ENCODE results near the gene DLX6. TPM values are rescaled to one million over a fixed set of nuclear protein-coding genes. Genes with fewer than 3 reads are reported as not detected.

Gene DLX6
- total RNA-seq, 1 experiment from 2014 or later, result 1.1 TPM

DNA sequence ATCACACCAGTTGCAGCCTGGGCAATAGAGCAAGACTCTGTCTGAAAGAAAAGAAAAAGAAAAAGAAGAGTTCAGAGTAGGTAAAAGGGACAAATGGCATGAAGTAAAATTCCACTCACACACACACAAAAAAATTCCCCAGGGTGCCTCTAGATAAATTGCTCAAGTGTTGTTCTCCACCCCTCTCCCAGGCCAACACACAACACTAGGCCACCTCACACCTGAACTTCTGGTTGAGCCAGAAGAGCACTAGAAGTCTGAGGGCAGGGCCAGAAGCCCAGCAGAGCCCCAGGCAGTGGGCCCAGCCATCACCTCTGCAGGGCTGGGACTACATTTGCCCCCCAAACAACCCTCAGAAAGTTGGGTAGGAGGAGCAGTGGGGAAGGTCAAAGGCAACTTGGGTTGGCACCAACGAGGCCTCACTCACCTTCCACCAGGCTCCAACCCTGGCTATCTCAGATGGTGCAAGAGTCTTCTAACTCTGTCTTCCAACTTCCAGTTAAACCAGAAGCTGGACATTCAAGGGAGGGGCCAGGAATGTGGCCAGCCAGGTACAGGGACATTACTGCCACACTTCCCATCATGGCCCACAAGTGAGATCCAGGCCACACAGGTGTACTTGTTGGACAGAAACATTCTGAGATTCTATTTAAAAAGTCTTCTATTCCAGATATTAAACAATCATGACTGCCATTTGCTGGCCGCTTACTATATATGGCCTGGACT lies 25.6 kb upstream of the DLX6 start:
- H3K36me3 Mint-ChIP-seq (ENCODE audit: insufficient read depth, unreplicated experiment), result no peaks in the 10 kb centered on the region
- no TSS peak for BruUV-seq (replicated peaks)
- TF ChIP-seq, protein P1, sequence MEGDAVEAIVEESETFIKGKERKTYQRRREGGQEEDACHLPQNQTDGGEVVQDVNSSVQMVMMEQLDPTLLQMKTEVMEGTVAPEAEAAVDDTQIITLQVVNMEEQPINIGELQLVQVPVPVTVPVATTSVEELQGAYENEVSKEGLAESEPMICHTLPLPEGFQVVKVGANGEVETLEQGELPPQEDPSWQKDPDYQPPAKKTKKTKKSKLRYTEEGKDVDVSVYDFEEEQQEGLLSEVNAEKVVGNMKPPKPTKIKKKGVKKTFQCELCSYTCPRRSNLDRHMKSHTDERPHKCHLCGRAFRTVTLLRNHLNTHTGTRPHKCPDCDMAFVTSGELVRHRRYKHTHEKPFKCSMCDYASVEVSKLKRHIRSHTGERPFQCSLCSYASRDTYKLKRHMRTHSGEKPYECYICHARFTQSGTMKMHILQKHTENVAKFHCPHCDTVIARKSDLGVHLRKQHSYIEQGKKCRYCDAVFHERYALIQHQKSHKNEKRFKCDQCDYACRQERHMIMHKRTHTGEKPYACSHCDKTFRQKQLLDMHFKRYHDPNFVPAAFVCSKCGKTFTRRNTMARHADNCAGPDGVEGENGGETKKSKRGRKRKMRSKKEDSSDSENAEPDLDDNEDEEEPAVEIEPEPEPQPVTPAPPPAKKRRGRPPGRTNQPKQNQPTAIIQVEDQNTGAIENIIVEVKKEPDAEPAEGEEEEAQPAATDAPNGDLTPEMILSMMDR (IDR thresholded peaks at IDR 0.05; ENCODE audit: unreplicated experiment), result no peak
- CTCF ChIA-PET, result interaction anchor here (0.5 kb wide), 1 partner anchor 1828 kb away, joined by 3 read pairs; no protein-coding TSS in a partner anchor
- H3K4me3 Mint-ChIP-seq (ENCODE audit: low read depth, unreplicated experiment), result no peak overlapping the region
- H3K27me3 Mint-ChIP-seq (ENCODE audit: unreplicated experiment), result no peaks in the 10 kb centered on the region
- H3K9me3 Mint-ChIP-seq (ENCODE audit: low read depth, unreplicated experiment), result no peaks in the 10 kb centered on the region
- DNase-seq, result no peak
- H3K27ac Mint-ChIP-seq (ENCODE audit: unreplicated experiment), result no peak overlapping the region
- intact Hi-C loops (cut with micrococcal nuclease; ENCODE audit: unreplicated experiment), result no loop called here
- no peaks in the 10 kb centered on the region for H3K4me1 Mint-ChIP-seq (ENCODE audit: low read depth, unreplicated experiment)

DNA sequence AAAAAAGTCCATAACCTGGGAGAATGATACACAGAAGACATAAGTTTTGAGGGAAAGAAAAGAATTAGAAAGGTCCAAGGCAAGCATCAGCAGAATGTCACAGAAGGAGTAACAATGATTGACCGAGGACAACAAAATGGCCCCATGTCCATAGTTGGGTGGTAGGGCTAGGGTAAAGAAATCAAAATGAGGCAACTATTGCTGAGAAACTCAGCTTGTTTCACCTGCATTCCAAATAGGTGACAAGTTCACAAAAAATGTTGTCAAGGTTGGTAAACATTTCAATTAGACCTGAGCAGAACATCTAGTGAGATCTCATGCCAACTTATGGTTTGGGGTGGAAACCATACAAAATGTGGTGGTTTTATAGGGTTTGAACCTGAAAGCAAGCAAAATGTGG lies 22.8 kb upstream of the DLX6 start:
- TF ChIP-seq, protein P1 (IDR thresholded peaks at IDR 0.05; ENCODE audit: unreplicated experiment), result no peak
- intact Hi-C loops (cut with micrococcal nuclease; ENCODE audit: unreplicated experiment), result no loop called here
- Mint-ChIP-seq H3K27me3 (ENCODE audit: unreplicated experiment) (no peaks in the 10 kb centered on the region), H3K36me3 (ENCODE audit: insufficient read depth, unreplicated experiment) (no peaks in the 10 kb centered on the region), H3K27ac (ENCODE audit: unreplicated experiment) (no peak overlapping the region), H3K9me3 (ENCODE audit: low read depth, unreplicated experiment) (no peaks in the 10 kb centered on the region), H3K4me3 (ENCODE audit: low read depth, unreplicated experiment) (no peak overlapping the region), H3K4me1 (ENCODE audit: low read depth, unreplicated experiment) (no peaks in the 10 kb centered on the region)
- no peak for DNase-seq
- CTCF ChIA-PET, result interaction anchor here (1.0 kb wide), 1 partner anchor 9 kb away, joined by 11 read pairs; no protein-coding TSS in a partner anchor
- BruUV-seq (replicated peaks), result no TSS peak

DNA sequence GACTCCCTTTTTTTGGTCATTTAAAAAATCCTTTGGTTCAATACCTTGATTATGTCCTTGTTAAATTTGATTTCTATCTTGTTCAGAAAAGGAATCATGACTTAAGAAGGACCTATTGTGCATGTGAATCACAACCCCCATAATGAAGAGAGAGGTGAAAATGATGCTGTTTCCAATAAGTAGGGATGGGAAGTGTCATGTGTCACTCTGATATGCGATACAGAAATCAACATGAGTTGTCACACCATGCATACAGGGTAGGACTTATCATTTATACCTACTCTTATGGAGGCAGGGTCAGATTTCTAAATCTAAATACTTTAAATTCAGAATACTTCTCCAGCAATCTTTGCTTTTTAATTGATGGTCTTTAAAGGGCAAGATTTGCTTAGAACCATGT lies 19.4 kb upstream of the DLX6 start:
- H3K9me3 Mint-ChIP-seq (ENCODE audit: low read depth, unreplicated experiment), result no peaks in the 10 kb centered on the region
- no peak for DNase-seq
- no peak overlapping the region for H3K4me3 Mint-ChIP-seq (ENCODE audit: low read depth, unreplicated experiment)
- no peak overlapping the region for H3K27ac Mint-ChIP-seq (ENCODE audit: unreplicated experiment)
- H3K4me1 Mint-ChIP-seq (ENCODE audit: low read depth, unreplicated experiment), result no peaks in the 10 kb centered on the region
- intact Hi-C loops (cut with micrococcal nuclease; ENCODE audit: unreplicated experiment), result no loop called here
- TF ChIP-seq, protein P1 (IDR thresholded peaks at IDR 0.05; ENCODE audit: unreplicated experiment), result no peak
- CTCF ChIA-PET, result no interaction called here
- H3K27me3 Mint-ChIP-seq (ENCODE audit: unreplicated experiment), result no peaks in the 10 kb centered on the region
- H3K36me3 Mint-ChIP-seq (ENCODE audit: insufficient read depth, unreplicated experiment), result no peaks in the 10 kb centered on the region
- BruUV-seq (replicated peaks), result no TSS peak

- Mint-ChIP-seq H3K4me3 (ENCODE audit: low read depth, unreplicated experiment) (no peak overlapping the region), H3K9me3 (ENCODE audit: low read depth, unreplicated experiment) (no peaks in the 10 kb centered on the region), H3K27me3 (ENCODE audit: unreplicated experiment) (no peaks in the 10 kb centered on the region), H3K27ac (ENCODE audit: unreplicated experiment) (no peak overlapping the region), H3K4me1 (ENCODE audit: low read depth, unreplicated experiment) (no peaks in the 10 kb centered on the region), H3K36me3 (ENCODE audit: insufficient read depth, unreplicated experiment) (no peaks in the 10 kb centered on the region)
- CTCF ChIA-PET, result interaction anchor here (0.7 kb wide), 1 partner anchor 637 kb away, joined by 6 read pairs; no protein-coding TSS in a partner anchor
- no TSS peak for BruUV-seq (replicated peaks)
- DNase-seq, result no peak
- TF ChIP-seq, protein P1 (IDR thresholded peaks at IDR 0.05; ENCODE audit: unreplicated experiment), result no peak
- intact Hi-C loops (cut with micrococcal nuclease; ENCODE audit: unreplicated experiment), result no loop called here
These were observed 18.5 kb upstream of the DLX6 start for GRCh38 chr7:96986901-96987300.
